Measurements from ENCODE around the gene STRADA.

DNA sequence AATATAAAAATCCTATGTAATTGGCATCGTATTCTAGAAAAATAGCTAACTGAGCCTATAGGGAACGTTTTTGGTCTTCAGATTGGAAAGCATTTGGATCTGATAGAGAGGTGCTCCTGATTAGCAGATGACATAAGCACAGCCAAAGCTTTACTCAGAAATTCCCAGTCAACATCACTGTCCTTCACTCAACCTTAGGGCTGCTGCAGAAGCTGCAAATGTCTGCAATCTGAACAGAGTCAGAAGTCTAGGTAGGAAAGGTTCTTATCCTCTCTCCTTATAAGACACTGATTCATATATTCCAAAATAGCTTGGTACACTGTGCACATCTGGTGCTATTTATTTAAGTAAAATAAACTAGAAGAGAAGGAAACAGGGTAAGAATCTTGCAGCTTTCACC is 19.2 kb downstream of the STRADA start:
- TF ChIP-seq, protein P1, sequence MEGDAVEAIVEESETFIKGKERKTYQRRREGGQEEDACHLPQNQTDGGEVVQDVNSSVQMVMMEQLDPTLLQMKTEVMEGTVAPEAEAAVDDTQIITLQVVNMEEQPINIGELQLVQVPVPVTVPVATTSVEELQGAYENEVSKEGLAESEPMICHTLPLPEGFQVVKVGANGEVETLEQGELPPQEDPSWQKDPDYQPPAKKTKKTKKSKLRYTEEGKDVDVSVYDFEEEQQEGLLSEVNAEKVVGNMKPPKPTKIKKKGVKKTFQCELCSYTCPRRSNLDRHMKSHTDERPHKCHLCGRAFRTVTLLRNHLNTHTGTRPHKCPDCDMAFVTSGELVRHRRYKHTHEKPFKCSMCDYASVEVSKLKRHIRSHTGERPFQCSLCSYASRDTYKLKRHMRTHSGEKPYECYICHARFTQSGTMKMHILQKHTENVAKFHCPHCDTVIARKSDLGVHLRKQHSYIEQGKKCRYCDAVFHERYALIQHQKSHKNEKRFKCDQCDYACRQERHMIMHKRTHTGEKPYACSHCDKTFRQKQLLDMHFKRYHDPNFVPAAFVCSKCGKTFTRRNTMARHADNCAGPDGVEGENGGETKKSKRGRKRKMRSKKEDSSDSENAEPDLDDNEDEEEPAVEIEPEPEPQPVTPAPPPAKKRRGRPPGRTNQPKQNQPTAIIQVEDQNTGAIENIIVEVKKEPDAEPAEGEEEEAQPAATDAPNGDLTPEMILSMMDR (IDR thresholded peaks at IDR 0.05), result no peak
- TF ChIP-seq POLR2AphosphoS5 (IDR thresholded peaks at IDR 0.05), result no peak
